Measurements from ENCODE around the gene DCN.

The DCN gene

GRCh38 chr12:91185421-91185820 is 2.8 kb upstream of the DCN start:
- no peak for DNase-seq

GRCh38 chr12:91183551-91183950 is 934 bp upstream of the DCN start:
- peak; percentile 22 for DNase-seq

GRCh38 chr12:91180582-91181395 is 1.8 kb downstream of the DCN start:
- no peak for DNase-seq

- no peak for DNase-seq
Observed at GRCh38 chr12:91179966-91180561, 2.6 kb downstream of the DCN start.

- no peak for DNase-seq
Observed at GRCh38 chr12:91179315-91179714, 3.3 kb downstream of the DCN start.

- no peak for DNase-seq
Observed at GRCh38 chr12:91178781-91179180, 3.8 kb downstream of the DCN start.

GRCh38 chr12:91178139-91178561 is 4.5 kb downstream of the DCN start:
- peak; percentile 25 for DNase-seq

- DNase-seq: no peak
Observed at GRCh38 chr12:91177381-91177780, 5.2 kb downstream of the DCN start.

- no peak for DNase-seq
Observed at GRCh38 chr12:91176915-91177314, 5.7 kb downstream of the DCN start.

- DNase-seq: no peak
Observed at GRCh38 chr12:91176358-91176757, 6.3 kb downstream of the DCN start.

GRCh38 chr12:91173124-91173523 is 9.5 kb downstream of the DCN start:
- no peak for DNase-seq

- peak; percentile 31 for DNase-seq
Observed at GRCh38 chr12:91172096-91172495, 10.5 kb downstream of the DCN start.

GRCh38 chr12:91171476-91171875 is 11.1 kb downstream of the DCN start:
- no peak for DNase-seq

GRCh38 chr12:91163116-91163515 is 19.5 kb downstream of the DCN start:
- no peak for DNase-seq

GRCh38 chr12:91161009-91161408 is 21.6 kb downstream of the DCN start:
- no peak for DNase-seq

- no peak for DNase-seq
Observed at GRCh38 chr12:91155990-91156389, 26.6 kb downstream of the DCN start.

- no peak for DNase-seq
Observed at GRCh38 chr12:91154131-91154530, 28.5 kb downstream of the DCN start.

- DNase-seq: no peak
Observed at GRCh38 chr12:91144053-91144452, 38.6 kb downstream of the DCN start.

- no peak for DNase-seq
Observed at GRCh38 chr12:91143206-91143605, 39.4 kb downstream of the DCN start.

GRCh38 chr12:91142221-91142631 is 40.4 kb downstream of the DCN start:
- DNase-seq: no peak

GRCh38 chr12:91140026-91140931 is 42.3 kb downstream of the DCN start:
- no peak for DNase-seq

GRCh38 chr12:91139286-91139685 is 43.3 kb downstream of the DCN start:
- DNase-seq: peak; percentile 61

- no peak for DNase-seq
Observed at GRCh38 chr12:91138337-91138920, 44.2 kb downstream of the DCN start.

All from NCI-H2171 treated with DMSO at 0.1 percent for 48 hours (cell line).